Middle frontal gyrus (tissue), 1 donor: ENCODE data around the gene TSSK6.
A peak's percentile ranks its signal among the peaks of the same experiment; 100 is the strongest.

Experiments
- DNase-seq: peaks from one replicate; pipeline ENCODE4 v3.0.0-alpha.2; 2015; ENCODE audit warnings: low spot score; ENCODE audit errors: extremely low spot score

The TSSK6 gene

DNA sequence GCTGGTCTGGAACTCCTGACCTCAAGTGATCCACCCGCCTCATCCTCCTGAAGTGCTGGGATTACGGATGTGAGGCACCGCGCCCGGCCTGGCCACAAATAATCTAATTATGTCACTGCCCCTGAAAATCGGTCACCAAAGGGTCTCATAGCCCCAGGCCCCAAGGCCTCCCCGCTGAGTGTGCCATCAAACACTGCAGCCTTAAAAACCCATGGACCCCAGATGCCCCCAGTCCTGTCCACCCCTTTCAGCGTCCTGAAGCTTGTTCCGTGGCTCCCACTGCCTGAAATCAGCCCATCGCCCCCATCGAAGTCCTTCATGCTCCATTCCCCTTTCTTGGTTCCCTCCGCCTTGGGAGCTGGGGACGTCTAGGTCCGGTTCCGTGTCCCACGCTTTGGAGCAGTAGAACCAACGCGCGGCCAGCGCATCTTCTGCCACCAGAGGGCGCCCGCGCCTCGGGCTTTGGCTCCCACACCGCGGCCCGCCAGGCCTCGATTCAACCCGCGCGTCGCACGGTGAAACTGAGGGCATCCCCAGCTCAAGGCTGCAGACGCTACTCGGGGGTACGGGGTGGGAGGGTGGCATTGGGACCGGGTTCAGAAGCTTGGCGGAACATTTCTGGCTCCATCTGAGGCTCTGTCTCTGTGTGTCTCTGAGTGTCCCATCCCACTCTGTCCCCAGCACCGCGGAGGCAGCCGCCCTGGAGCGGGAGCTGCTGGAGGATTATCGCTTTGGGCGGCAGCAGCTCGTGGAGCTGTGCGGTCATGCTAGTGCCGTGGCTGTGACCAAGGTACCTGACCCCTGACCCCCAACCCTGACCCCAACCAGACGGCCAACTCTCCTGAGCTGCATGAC lies 16.8 kb upstream of the TSSK6 start:
- peak; percentile 77 for DNase-seq

DNA sequence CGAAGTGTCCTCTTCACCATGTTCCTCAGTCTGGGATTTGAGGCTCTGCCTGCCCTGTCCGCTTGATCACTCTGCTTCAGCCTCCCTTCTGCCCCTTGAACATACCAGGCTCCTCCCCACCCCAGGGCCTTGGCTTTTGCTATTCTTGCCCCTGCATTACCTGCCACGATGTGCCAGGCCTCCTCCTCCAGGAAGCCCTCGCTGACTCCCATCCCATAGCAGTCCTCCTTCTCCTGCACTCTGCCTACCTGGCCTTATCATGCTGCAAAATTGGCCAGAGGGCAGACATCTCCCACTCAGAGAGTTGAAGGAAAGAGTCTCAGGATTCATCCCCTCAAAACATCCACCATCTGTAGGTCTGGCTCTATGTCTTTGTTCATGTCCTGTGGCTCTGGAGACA lies 15.5 kb upstream of the TSSK6 start:
- DNase-seq: no peak

DNA sequence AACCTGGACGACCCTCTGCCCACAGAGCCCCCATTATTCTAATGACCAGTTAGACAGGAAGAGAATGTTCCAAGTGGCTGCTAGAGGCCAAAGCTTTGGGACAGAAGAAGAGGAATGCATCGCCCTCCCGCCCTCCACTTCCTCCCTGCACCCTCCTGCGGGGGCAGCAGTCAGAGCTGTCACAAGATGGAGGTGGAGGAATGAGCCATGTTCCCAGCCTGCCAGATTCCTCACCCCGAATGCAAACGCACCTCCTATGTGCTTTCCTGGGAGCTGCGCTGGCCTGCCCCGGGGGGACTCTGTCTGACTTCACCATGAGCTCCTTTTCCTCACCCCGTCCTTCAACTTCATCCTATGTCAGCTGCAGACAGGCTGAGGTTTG lies 15.1 kb upstream of the TSSK6 start:
- DNase-seq: no peak

GRCh38 chr19:19529783-19530422 lies 14.6 kb upstream of the TSSK6 start:
- DNase-seq: no peak

GRCh38 chr19:19528721-19529490 lies 13.6 kb upstream of the TSSK6 start, which contains the start of gene YJEFN3:
Gene YJEFN3 (plus strand): TSS chr19:19528911. CDS start chr19:19528933, 22 bp downstream.
- DNase-seq: no peak

DNA sequence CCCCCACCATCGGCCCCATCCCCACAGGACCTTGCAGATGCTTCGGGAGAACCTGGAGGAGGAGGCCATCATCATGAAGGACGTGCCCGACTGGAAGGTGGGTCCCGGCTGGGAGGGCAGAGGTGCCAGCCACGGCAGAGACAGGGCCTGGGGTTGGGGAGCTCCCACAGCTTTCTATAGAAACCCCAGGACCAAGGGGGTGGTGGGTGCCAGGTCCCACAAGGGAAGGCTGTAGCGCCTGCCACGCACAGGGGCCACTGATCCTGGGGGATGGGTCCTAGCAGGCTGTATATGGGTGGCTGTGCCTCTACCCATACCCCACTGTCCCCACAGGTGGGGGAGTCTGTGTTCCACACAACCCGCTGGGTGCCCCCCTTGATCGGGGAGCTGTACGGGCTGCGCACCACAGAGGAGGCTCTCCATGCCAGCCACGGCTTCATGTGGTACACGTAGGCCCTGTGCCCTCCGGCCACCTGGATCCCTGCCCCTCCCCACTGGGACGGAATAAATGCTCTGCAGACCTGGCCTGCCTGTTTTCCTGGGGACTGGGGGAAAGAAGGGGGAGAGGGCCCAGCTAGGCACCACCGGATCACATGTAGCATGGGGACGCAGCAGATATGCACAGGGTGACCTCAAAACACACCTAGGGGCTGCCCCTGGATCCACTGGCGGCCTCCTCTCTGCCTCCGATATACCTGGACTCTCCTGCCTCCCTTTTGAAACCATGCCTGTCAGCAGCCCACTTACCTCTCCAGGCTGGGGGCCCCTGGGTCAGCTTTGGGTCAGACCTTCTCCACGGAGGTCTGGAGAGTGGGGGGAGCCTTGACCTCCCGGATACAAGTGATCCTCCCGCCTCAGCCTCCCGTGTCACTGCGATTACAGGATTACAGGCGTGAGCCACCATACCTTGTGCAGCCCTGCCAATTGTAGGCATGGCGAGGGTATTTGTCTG lies 12.6 kb upstream of the TSSK6 start:
- DNase-seq: no peak

DNA sequence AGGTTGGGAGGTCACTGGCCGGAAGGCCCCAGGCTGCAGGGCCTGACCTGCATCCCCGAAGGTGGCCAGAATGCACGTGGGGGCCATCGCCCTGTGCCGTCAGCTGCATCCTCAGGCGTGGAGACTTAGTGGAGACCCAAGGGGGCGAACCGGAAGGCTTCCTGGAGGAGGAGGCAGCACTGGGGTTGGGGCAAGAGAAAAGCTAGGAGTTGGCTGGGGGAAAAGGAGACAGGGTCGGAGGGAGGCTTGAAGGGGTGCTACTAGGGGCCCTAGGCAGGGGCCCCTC lies 12.0 kb upstream of the TSSK6 start:
- DNase-seq: no peak

DNA sequence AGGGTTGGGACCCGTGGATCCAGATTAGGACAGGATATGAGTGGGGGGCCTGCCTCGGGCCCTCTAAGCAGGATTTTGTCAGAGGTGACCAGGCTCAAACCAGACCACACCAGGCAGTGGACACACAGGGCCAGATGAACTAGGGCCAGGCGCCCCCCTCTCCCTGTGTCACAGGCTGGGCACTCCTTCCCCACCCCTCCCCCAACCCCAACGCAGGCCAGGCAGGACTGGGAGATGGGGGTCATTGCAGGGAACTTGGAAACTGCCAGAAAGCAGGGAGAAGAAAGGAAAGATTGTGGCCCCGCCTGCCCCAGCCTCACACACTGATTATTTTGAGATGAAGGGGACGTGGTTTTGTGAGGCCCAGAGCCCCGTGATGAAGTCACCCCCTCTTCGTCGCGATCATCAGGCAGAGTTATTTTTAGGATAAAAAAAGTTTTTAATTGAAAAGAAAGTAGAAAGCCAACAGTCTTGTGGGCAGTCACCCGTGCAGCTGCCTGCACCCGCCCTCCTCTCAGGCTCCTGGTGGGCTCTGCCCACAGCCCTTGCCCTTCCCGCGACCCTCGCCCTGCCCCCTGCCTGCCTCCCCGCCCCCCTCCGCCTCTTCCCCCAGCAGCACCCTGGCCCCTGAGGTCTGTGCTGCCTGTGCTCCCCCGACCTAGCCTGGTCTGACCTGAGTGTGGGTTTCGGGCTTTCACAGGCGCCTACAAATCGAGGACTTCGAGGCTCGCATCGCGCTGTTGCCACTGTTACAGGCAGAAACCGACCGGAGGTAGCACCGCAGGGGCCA lies 11.4 kb upstream of the TSSK6 start:
- DNase-seq: no peak

DNA sequence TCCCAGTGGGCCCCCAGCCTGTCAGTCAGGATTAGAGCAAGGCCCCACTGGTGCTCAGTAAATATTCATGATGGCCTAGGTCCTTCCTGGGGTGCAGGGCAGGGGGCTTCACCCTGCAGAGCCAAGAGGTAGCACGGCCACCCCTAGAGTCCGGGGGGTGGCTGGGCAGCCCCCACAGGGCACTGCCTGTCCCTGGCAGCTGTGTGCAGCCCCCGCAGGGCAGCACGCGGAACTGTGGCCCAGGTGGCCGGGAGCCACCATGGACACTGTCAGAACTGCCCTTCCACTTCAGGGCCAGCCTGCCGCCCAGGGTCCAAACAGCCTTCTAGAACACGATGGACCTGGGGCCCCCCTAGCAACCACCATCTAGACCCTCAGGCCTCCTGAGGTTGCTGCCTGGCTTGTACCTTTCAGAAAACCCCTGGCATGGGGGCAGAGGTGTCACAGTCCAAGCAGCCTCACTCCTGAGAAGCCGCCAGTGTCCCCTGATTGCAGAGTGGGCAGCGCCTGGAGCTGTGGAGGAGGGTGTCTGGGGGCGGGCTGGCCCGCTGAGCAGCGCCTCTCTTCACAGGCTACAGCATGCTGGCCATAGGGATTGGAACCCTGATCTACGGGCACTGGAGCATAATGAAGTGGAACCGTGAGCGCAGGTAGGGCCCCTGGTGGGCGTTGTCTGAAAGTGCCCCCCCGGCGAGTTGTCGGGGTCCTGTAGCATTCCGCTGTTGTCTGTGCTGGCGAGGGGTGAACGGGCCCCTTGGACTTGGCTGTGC lies 10.4 kb upstream of the TSSK6 start:
- no peak for DNase-seq

DNA sequence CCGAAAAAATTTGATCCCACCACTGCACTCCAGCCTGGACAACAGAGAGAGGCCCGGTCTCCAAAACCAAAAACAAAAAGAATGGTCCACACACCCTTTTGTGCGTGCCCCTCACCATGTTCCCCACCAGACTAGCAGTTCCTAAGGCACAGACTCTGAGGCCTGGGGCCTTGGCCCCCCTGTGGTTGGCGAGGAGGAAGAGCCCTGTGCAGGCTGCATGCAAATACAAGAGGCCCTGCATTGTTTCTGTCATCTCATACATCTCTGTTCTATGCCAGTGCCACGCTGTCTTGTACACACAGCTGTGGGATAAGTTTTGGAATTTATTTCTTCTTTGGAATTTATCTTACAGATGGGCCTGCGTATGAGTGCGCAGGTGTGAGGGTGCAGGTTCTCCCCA lies 8.7 kb upstream of the TSSK6 start:
- no peak for DNase-seq

DNA sequence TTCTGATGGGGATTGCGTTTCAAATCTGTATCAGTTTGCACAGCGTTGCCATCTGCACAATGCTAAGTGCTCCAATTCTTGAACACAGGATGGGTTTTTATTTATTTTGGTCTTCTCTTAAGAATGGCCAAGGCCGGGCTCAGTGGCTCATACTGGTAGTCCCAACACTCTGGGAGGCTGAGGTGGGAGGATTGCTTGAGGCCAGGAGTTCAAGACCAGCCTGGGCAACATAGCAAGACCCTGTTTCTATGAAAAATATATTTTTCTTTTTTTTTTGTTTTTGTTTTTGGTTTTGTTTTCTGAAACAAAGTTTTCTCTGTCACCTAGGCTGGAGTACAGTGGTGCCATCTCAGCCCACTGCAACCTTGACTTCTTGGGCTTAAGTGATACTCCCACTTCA lies 7.8 kb upstream of the TSSK6 start:
- no peak for DNase-seq

DNA sequence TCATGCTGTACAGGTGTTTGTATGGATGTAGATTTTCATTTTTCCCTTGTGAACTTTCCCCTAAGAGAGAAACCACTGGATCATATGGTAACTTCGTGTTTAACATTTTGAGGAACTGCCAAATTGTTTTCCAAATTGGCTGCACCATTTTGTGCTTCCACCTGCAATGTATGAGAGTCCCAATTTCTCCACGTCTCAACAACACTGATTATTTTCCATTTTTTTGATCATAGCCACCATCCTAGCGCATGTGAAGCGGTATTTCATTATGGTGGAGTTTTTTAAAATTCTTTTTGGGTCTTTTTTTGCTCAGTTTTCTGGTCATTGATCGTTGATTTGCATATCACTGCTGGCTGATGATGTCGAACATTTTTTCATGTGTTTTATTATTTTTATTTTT lies 5.6 kb upstream of the TSSK6 start:
- DNase-seq: no peak

GRCh38 chr19:19517235-19517619 lies 1.9 kb upstream of the TSSK6 start:
- DNase-seq: no peak

- DNase-seq: peak; percentile 84
These were observed 533 bp upstream of the TSSK6 start, which contains the start of gene NDUFA13 for GRCh38 chr19:19515642-19516519. Gene NDUFA13 (plus strand): TSS chr19:19516225. CDS start chr19:19516239, 14 bp downstream.

GRCh38 chr19:19514215-19514657 lies 1.1 kb downstream of the TSSK6 start:
- DNase-seq: no peak

DNA sequence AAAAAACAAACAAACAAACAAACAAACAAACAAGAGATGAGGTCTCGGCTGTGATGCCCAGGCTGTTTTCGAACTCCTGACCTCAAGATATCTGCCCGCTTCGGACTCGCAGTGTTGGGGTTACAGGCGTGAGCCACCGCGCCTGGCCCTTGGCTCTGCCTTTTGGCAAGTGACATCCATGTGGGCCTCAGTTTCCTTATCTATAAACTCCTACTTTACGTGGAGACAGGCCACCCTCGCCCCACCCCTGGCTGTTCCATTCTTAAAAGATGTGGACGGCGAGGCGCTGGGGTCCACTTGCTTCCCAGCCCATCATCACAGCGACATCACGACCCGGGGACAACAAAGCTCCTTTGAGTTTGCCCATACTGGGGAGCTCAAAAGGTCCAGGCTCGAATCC lies 1.7 kb downstream of the TSSK6 start:
- no peak for DNase-seq

DNA sequence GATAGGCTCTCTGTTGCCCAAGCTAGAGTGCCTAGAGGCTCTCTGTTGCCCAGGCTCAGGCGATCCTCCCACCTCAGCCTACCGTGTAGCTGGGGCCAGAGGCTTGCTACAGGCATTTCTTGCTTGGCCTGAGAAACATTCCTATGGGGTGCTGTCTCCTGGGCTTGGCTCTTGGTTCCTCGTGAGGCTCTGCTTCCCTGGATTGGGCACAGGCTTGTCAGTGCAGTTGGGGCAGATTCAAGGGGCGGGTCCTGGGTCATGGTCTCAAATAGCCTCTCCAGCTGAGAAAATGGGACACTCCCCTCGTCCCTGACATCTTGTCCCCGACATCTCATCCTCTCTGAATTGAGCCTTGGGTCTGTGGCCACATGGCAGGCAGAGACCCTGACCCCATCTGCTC lies 4.9 kb downstream of the TSSK6 start:
- DNase-seq: no peak

- no peak for DNase-seq
These were observed 7.1 kb downstream of the TSSK6 start for GRCh38 chr19:19508217-19508616.

DNA sequence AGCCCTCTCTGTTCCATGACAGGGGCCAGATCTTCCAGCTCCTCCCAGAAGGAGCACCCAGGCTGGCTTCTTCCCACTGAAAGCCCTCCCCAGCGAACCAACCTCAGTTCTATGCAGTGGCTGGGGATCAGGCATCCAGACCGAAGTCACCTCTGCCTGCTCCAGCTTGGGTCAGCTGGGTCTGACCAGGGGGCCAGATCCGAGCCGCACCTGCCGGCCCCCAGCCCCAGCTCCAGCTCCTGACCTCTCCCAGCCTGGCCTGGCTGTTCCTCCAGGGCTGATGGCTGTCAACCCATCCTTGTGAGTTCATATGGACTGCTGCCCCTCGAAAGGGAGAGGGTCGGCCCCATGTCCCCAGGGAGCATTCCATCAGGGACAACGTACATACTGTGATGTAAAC lies 8.0 kb downstream of the TSSK6 start:
- no peak for DNase-seq
